Liver (tissue), 9 donors: ENCODE data around the gene PYGO2. TPM values are rescaled to one million over a fixed set of nuclear protein-coding genes. Genes with fewer than 3 reads are reported as not detected.

ENCODE experiments used
- DNase-seq: peaks from one replicate; pipeline ENCODE4 v3.0.0-alpha.2; 2017; ENCODE audit warnings: low spot score
- H3K27ac ChIP-seq, 2 donors: one replicate each; pipeline ENCODE4 v1.7.0; 2013; ENCODE audit warnings: inconsistent platforms in 2 of 2, low read length in 2 of 2, control low read depth in 1 of 2, low read depth in 1 of 2, mild to moderate bottlenecking in 1 of 2
- H3K27me3 ChIP-seq, 4 donors: one replicate each; pipeline versions ENCODE4 v1.6.1 to v1.7.0; 2013; ENCODE audit warnings: low read length in 3 of 4, inconsistent platforms in 1 of 4, mild to moderate bottlenecking in 1 of 4, moderate library complexity in 1 of 4; ENCODE audit not compliant: control insufficient read depth in 4 of 4, insufficient read depth in 4 of 4
- H3K36me3 ChIP-seq, 4 donors: one replicate each; pipeline versions ENCODE4 v1.6.1 to v1.7.0; 2013; ENCODE audit warnings: low read length in 3 of 4, mild to moderate bottlenecking in 3 of 4, low read depth in 1 of 4, moderate library complexity in 1 of 4; ENCODE audit not compliant: control insufficient read depth in 4 of 4, insufficient read depth in 3 of 4
- H3K4me1 ChIP-seq, 4 donors: one replicate each; pipeline versions ENCODE4 v1.6.1 to v1.7.0; 2013; ENCODE audit warnings: low read length in 3 of 4, mild to moderate bottlenecking in 3 of 4, moderate library complexity in 1 of 4; ENCODE audit not compliant: control insufficient read depth in 4 of 4, insufficient read depth in 4 of 4
- H3K4me3 ChIP-seq, 3 donors: one replicate each; pipeline versions ENCODE4 v1.6.1 to v1.7.0; 2013; ENCODE audit warnings: low read length in 3 of 3, control low read depth in 1 of 3, low read depth in 1 of 3, mild to moderate bottlenecking in 1 of 3
- H3K9ac ChIP-seq, 2 donors: one replicate each; pipeline ENCODE4 v1.7.0; 2013; ENCODE audit warnings: low read length in 2 of 2, mild to moderate bottlenecking in 2 of 2, moderate library complexity in 2 of 2, control low read depth in 1 of 2, low read depth in 1 of 2
- H3K9me3 ChIP-seq, 4 donors: one replicate each; pipeline versions ENCODE4 v1.6.1 to v1.7.0; 2013; ENCODE audit warnings: low read length in 3 of 4; ENCODE audit not compliant: control insufficient read depth in 4 of 4
- ATF3 ChIP-seq: IDR thresholded peaks from 2 replicates; pipeline ENCODE4 v1.6.1; 2016; ENCODE audit warnings: antibody characterized with exemption
- EGR1 ChIP-seq, 2 donors: IDR thresholded peaks; 2 replicates each; pipeline ENCODE4 v1.6.1; 2016 to 2018; ENCODE audit warnings: antibody characterized with exemption in 2 of 2, low read depth in 2 of 2
- FOXA1 ChIP-seq: IDR thresholded peaks from 2 replicates; pipeline ENCODE4 v1.6.1; 2016; ENCODE audit warnings: antibody characterized with exemption
- FOXA2 ChIP-seq: IDR thresholded peaks from 2 replicates; pipeline ENCODE4 v1.6.1; 2016; ENCODE audit warnings: antibody characterized with exemption
- GABPA ChIP-seq, 2 donors: IDR thresholded peaks in 1 of 2; conservative IDR thresholded peaks in 1 of 2; 2 replicates each; pipeline ENCODE4 v1.6.1; 2016; ENCODE audit warnings: antibody characterized with exemption in 2 of 2, mild to moderate bottlenecking in 1 of 2, moderate library complexity in 1 of 2
- HNF4A ChIP-seq, 2 donors: conservative IDR thresholded peaks; 2 replicates each; pipeline ENCODE4 v1.6.1; 2016; ENCODE audit warnings: antibody characterized with exemption in 2 of 2, mild to moderate bottlenecking in 2 of 2
- HNF4G ChIP-seq: IDR thresholded peaks from 2 replicates; pipeline ENCODE4 v1.6.1; 2016; ENCODE audit warnings: antibody characterized with exemption
- JUND ChIP-seq, 2 donors: IDR thresholded peaks; 2 replicates each; pipeline ENCODE4 v1.6.1; 2016; ENCODE audit warnings: antibody characterized with exemption in 2 of 2
- NR2F2 ChIP-seq: IDR thresholded peaks from 2 replicates; pipeline ENCODE4 v1.6.1; 2016; ENCODE audit warnings: antibody characterized with exemption
- RAD21 ChIP-seq, 2 donors: IDR thresholded peaks; 2 replicates each; pipeline ENCODE4 v1.6.1; 2016; ENCODE audit warnings: antibody characterized with exemption in 2 of 2, mild to moderate bottlenecking in 2 of 2
- RXRA ChIP-seq, 2 donors: IDR thresholded peaks; 2 replicates each; pipeline ENCODE4 v1.6.1; 2017 to 2018; ENCODE audit warnings: antibody characterized with exemption in 2 of 2, mild to moderate bottlenecking in 1 of 2
- SP1 ChIP-seq: IDR thresholded peaks from 2 replicates; pipeline ENCODE4 v1.6.1; 2018; ENCODE audit warnings: antibody characterized with exemption, mild to moderate bottlenecking
- TAF1 ChIP-seq: conservative IDR thresholded peaks from 2 replicates; pipeline ENCODE4 v1.6.1; 2016; ENCODE audit warnings: antibody characterized with exemption, mild to moderate bottlenecking
- YY1 ChIP-seq: IDR thresholded peaks from 2 replicates; pipeline ENCODE4 v1.6.1; 2016; ENCODE audit warnings: antibody characterized with exemption, mild to moderate bottlenecking
- WGBS: extraction: QIAGEN DNeasy Blood & Tissue Kit; methylation state at CpG from one replicate; pipeline ENCODE4 v1.1.7; 2013; 5-methylcytosine and 5-hydroxymethylcytosine counted together
- polyA plus RNA-seq, 2 donors: library from polyadenylated mRNA; stranded (reverse) in 1 of 2; unstranded in 1 of 2; fragments of 200-250 nt in 1 of 2; fragments of >200 nt in 1 of 2; fragmentation: Nextera tagmentation in 1 of 2; extraction: Ambion mirVana in 1 of 2; gene quantifications; one replicate each; pipeline versions ENCODE4 v1.2.1 to v1.2.3, GENCODE V29; 2013 to 2015
- total RNA-seq, 2 donors: library from RNA; depleted of rRNA; stranded (reverse); fragments of >200 nt; gene quantifications; one replicate each; pipeline ENCODE4 v1.2.3, GENCODE V29; 2014
- TF ChIP-seq, protein P1 (sequence below): IDR thresholded peaks from 2 replicates; pipeline ENCODE4 v1.6.1; 2016; ENCODE audit warnings: antibody characterized with exemption
- TF ChIP-seq, protein P2 (sequence below): IDR thresholded peaks from 2 replicates; pipeline ENCODE4 v1.6.1; 2016; ENCODE audit warnings: antibody characterized with exemption, mild to moderate bottlenecking
- TF ChIP-seq, protein P3 (sequence below): IDR thresholded peaks from 2 replicates; pipeline ENCODE4 v1.6.1; 2016; ENCODE audit warnings: antibody characterized with exemption
- TF ChIP-seq, protein P4 (sequence below): fragments of 150-350 bp; IDR thresholded peaks from 2 replicates; pipeline ENCODE4 v1.5.1; 2017; ENCODE audit warnings: improper control_type of control experiment, low read depth, low read length; ENCODE audit not compliant: missing input control
- donor health status: healthy.
- donor health status: healthy.
- donor health status: healthy.
- donor health status: healthy.
- donor health status: healthy.

PYGO2 gene
- total and polyA plus RNA-seq, 4 donors, result 5.0 to 8.2 (median 7.0) TPM

- no peak for TF ChIP-seq ATF3
- no peak for TF ChIP-seq HNF4A (conservative IDR thresholded peaks at IDR 0.05)
- TF ChIP-seq, protein P1, sequence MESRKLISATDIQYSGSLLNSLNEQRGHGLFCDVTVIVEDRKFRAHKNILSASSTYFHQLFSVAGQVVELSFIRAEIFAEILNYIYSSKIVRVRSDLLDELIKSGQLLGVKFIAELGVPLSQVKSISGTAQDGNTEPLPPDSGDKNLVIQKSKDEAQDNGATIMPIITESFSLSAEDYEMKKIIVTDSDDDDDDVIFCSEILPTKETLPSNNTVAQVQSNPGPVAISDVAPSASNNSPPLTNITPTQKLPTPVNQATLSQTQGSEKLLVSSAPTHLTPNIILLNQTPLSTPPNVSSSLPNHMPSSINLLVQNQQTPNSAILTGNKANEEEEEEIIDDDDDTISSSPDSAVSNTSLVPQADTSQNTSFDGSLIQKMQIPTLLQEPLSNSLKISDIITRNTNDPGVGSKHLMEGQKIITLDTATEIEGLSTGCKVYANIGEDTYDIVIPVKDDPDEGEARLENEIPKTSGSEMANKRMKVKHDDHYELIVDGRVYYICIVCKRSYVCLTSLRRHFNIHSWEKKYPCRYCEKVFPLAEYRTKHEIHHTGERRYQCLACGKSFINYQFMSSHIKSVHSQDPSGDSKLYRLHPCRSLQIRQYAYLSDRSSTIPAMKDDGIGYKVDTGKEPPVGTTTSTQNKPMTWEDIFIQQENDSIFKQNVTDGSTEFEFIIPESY, result no peak
- no peak for TF ChIP-seq HNF4G
- no peak for TF ChIP-seq GABPA (IDR thresholded peaks at IDR 0.05 in 1 of 2, conservative IDR thresholded peaks at IDR 0.05 in 1 of 2)
- no peak for TF ChIP-seq RAD21 (IDR thresholded peaks at IDR 0.05)
- TF ChIP-seq, protein P2, sequence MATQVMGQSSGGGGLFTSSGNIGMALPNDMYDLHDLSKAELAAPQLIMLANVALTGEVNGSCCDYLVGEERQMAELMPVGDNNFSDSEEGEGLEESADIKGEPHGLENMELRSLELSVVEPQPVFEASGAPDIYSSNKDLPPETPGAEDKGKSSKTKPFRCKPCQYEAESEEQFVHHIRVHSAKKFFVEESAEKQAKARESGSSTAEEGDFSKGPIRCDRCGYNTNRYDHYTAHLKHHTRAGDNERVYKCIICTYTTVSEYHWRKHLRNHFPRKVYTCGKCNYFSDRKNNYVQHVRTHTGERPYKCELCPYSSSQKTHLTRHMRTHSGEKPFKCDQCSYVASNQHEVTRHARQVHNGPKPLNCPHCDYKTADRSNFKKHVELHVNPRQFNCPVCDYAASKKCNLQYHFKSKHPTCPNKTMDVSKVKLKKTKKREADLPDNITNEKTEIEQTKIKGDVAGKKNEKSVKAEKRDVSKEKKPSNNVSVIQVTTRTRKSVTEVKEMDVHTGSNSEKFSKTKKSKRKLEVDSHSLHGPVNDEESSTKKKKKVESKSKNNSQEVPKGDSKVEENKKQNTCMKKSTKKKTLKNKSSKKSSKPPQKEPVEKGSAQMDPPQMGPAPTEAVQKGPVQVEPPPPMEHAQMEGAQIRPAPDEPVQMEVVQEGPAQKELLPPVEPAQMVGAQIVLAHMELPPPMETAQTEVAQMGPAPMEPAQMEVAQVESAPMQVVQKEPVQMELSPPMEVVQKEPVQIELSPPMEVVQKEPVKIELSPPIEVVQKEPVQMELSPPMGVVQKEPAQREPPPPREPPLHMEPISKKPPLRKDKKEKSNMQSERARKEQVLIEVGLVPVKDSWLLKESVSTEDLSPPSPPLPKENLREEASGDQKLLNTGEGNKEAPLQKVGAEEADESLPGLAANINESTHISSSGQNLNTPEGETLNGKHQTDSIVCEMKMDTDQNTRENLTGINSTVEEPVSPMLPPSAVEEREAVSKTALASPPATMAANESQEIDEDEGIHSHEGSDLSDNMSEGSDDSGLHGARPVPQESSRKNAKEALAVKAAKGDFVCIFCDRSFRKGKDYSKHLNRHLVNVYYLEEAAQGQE, result no peak
- no peak for TF ChIP-seq FOXA1
- no peak for TF ChIP-seq RXRA (IDR thresholded peaks at IDR 0.05)
- TF ChIP-seq, protein P3, sequence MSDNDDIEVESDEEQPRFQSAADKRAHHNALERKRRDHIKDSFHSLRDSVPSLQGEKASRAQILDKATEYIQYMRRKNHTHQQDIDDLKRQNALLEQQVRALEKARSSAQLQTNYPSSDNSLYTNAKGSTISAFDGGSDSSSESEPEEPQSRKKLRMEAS, result no peak
- no peak for TF ChIP-seq SP1
- TF ChIP-seq, protein P4, sequence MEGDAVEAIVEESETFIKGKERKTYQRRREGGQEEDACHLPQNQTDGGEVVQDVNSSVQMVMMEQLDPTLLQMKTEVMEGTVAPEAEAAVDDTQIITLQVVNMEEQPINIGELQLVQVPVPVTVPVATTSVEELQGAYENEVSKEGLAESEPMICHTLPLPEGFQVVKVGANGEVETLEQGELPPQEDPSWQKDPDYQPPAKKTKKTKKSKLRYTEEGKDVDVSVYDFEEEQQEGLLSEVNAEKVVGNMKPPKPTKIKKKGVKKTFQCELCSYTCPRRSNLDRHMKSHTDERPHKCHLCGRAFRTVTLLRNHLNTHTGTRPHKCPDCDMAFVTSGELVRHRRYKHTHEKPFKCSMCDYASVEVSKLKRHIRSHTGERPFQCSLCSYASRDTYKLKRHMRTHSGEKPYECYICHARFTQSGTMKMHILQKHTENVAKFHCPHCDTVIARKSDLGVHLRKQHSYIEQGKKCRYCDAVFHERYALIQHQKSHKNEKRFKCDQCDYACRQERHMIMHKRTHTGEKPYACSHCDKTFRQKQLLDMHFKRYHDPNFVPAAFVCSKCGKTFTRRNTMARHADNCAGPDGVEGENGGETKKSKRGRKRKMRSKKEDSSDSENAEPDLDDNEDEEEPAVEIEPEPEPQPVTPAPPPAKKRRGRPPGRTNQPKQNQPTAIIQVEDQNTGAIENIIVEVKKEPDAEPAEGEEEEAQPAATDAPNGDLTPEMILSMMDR, result no peak
- TF ChIP-seq JUND (IDR thresholded peaks at IDR 0.05), result no peak
- TF ChIP-seq YY1, result no peak
- no peak for TF ChIP-seq TAF1
- no peak for TF ChIP-seq NR2F2
- no peak for TF ChIP-seq EGR1 (IDR thresholded peaks at IDR 0.05; ENCODE audit: low read depth in 2 of 2)
- no peak for TF ChIP-seq FOXA2
- Histone ChIP-seq H3K27ac (no peak overlapping the region), H3K4me1 (peaks cover 7 to 63% (median 42%) of the 10 kb centered on the region in 4 donors), H3K36me3 (peaks cover 3 to 17% (median 4%) of the 10 kb centered on the region in 4 donors), H3K4me3 (no peak overlapping the region), H3K9ac (no peak overlapping the region), H3K27me3 (no peaks in the 10 kb centered on the region), H3K9me3 (no peaks in the 10 kb centered on the region)
- 96% methylated on average over 16 of the region's 16 CpGs for WGBS
- no peak for DNase-seq
Measured at GRCh38 chr1:154958681-154959425, 2.7 kb downstream of the PYGO2 start.
